Spleen (tissue), 7 donors: ENCODE data around the gene MRPL49.

Source experiments
- CTCF ChIP-seq, 11 experiments: fragments of 200-600 bp in 7 of 11; fragments of 450-650 bp in 4 of 11; sonication (generic) in 4 of 11; IDR thresholded peaks in 8 of 11; conservative IDR thresholded peaks in 3 of 11; 1 replicate in 7 of 11; 2 replicates in 4 of 11; pipeline versions ENCODE4 v1.4.0 to v1.8.0; 2016 to 2021; ENCODE audit warnings: antibody characterized with exemption in 11 of 11, inconsistent platforms in 4 of 11, mild to moderate bottlenecking in 1 of 11
- POLR2A ChIP-seq, 3 donors: fragments of 450-650 bp; IDR thresholded peaks; one replicate each; pipeline ENCODE4 v1.5.1; 2017; ENCODE audit warnings: antibody characterized with exemption in 3 of 3, mild to moderate bottlenecking in 1 of 3
- POLR2AphosphoS5 ChIP-seq, 3 donors: sonication (generic); formaldehyde crosslinking; IDR thresholded peaks; one replicate each; pipeline ENCODE4 v1.5.1; 2017; ENCODE audit warnings: antibody characterized with exemption in 3 of 3
- donor health status: DM: no; HTN: no; CAD: no; lungs with moderate emphysema.
- donor health status: DM: no; HTN: no; CAD: no.
- donor health status: DM: no; HTN: no; CAD: no.

DNA sequence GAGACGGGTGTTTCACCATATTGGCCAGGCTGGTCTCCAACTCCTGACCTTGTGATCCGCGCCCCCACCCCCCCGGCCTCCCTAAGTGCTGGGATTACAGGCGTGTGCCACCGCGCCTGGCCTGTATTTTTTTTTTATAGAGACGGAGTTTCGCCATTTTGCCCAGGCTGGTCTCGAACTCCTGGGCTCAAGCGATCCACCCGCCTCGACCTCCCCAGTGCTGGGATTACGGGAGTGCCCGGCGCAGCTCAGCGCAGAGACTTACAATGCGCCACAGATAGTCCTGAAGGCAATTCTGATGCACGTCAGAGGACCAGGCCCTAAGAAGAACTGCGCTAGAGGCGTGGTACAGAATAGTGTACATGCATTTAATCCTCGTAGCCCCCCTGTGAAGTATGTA, 26.7 kb upstream of the MRPL49 start:
- no peak for TF ChIP-seq CTCF (IDR thresholded peaks at IDR 0.05 in 8 of 11, conservative IDR thresholded peaks at IDR 0.05 in 3 of 11)
- TF ChIP-seq POLR2A (IDR thresholded peaks at IDR 0.05) = no peak
- TF ChIP-seq POLR2AphosphoS5 (IDR thresholded peaks at IDR 0.05) = no peak
